Activated T-helper 2 cell treated with anti-CD3 and anti-CD28 coated beads, Interferon-gamma antibody, Interleukin-2, Interleukin-4, amounts not matched to agents 10 μg/mL and 5 μg/mL and 100 μg/mL, durations not matched to agents 14 hours and 24 hours and 36 hours (primary cell): Measurements from ENCODE around the gene PRAME. TPM values are rescaled to one million over a fixed set of nuclear protein-coding genes. Genes with fewer than 3 reads are reported as not detected.
"Not testable (repeated sequence)": the region's sequence is repeated elsewhere in the genome, so short reads cannot be mapped to it uniquely, and the experiment has no call there.

Experiments
- DNase-seq: peaks from one replicate; pipeline ENCODE4 v3.0.0; 2021; ENCODE audit warnings: low spot score
- H3K27ac Mint-ChIP-seq: one replicate; pipeline ENCODE4 v1.8.0; 2021; ENCODE audit warnings: mixed read lengths
- H3K27me3 Mint-ChIP-seq: one replicate; pipeline ENCODE4 v1.8.0; 2021; ENCODE audit warnings: low read depth, mixed read lengths
- H3K36me3 Mint-ChIP-seq: one replicate; pipeline ENCODE4 v1.8.0; 2021; ENCODE audit warnings: low read depth, mixed read lengths
- H3K4me1 Mint-ChIP-seq: one replicate; pipeline ENCODE4 v1.8.0; 2021; ENCODE audit warnings: low read depth, mixed read lengths
- H3K4me3 Mint-ChIP-seq: one replicate; pipeline ENCODE4 v1.8.0; 2021; ENCODE audit warnings: low read depth, mild to moderate bottlenecking, moderate library complexity, mixed read lengths
- H3K9me3 Mint-ChIP-seq: one replicate; pipeline ENCODE4 v1.8.0; 2021; ENCODE audit warnings: mixed read lengths
- intact Hi-C: fragments of 100-400 bp; cut with micrococcal nuclease; formaldehyde crosslinking; loops from one replicate; pipeline ENCODE4 v1.15.1; 2023
- total RNA-seq: library from RNA; stranded (reverse); gene quantifications from 2 replicates; pipeline ENCODE4 v1.2.3, GENCODE V29; 2022

Gene PRAME, protein sequence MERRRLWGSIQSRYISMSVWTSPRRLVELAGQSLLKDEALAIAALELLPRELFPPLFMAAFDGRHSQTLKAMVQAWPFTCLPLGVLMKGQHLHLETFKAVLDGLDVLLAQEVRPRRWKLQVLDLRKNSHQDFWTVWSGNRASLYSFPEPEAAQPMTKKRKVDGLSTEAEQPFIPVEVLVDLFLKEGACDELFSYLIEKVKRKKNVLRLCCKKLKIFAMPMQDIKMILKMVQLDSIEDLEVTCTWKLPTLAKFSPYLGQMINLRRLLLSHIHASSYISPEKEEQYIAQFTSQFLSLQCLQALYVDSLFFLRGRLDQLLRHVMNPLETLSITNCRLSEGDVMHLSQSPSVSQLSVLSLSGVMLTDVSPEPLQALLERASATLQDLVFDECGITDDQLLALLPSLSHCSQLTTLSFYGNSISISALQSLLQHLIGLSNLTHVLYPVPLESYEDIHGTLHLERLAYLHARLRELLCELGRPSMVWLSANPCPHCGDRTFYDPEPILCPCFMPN
- not detected in 2 replicates for total RNA-seq

GRCh38 chr22:22558972-22559603, at the start of gene PRAME:
PRAME (minus strand) TSS chr22:22559265; CDS start chr22:22556832, 2,433 bp downstream.
- Mint-ChIP-seq H3K27ac (no peak within 1 kb of the TSS), H3K4me3 (no peak within 1 kb of the TSS), H3K36me3 (no peaks in the 10 kb centered on the region), H3K4me1 (peaks cover 4% of the 10 kb centered on the region), H3K27me3 (peaks cover 2% of the 10 kb centered on the region), H3K9me3 (no peaks in the 10 kb centered on the region)
- DNase-seq = peak; percentile 71
- intact Hi-C loops = no loop called here

GRCh38 chr22:22608022-22608421, 49.0 kb upstream of the PRAME start:
- H3K4me3 Mint-ChIP-seq, DNase-seq, H3K4me1 Mint-ChIP-seq, H3K27ac Mint-ChIP-seq, H3K36me3 Mint-ChIP-seq, intact Hi-C loops, H3K27me3 Mint-ChIP-seq, H3K9me3 Mint-ChIP-seq: not testable (repeated sequence)

GRCh38 chr22:22605074-22605404, 46.0 kb upstream of the PRAME start:
- no peaks in the 10 kb centered on the region for H3K4me1 Mint-ChIP-seq
- H3K36me3 Mint-ChIP-seq = no peaks in the 10 kb centered on the region
- H3K9me3 Mint-ChIP-seq = no peaks in the 10 kb centered on the region
- intact Hi-C loops = no loop called here
- no peak overlapping the region for H3K4me3 Mint-ChIP-seq
- no peak overlapping the region for H3K27ac Mint-ChIP-seq
- H3K27me3 Mint-ChIP-seq = peaks cover 2% of the 10 kb centered on the region
- DNase-seq = no peak

GRCh38 chr22:22604326-22605073, 45.4 kb upstream of the PRAME start:
- no peak overlapping the region for H3K27ac Mint-ChIP-seq
- H3K4me3 Mint-ChIP-seq = no peak overlapping the region
- H3K9me3 Mint-ChIP-seq = no peaks in the 10 kb centered on the region
- intact Hi-C loops = no loop called here
- peaks cover 2% of the 10 kb centered on the region for H3K27me3 Mint-ChIP-seq
- H3K36me3 Mint-ChIP-seq = no peaks in the 10 kb centered on the region
- no peaks in the 10 kb centered on the region for H3K4me1 Mint-ChIP-seq
- no peak for DNase-seq

DNA sequence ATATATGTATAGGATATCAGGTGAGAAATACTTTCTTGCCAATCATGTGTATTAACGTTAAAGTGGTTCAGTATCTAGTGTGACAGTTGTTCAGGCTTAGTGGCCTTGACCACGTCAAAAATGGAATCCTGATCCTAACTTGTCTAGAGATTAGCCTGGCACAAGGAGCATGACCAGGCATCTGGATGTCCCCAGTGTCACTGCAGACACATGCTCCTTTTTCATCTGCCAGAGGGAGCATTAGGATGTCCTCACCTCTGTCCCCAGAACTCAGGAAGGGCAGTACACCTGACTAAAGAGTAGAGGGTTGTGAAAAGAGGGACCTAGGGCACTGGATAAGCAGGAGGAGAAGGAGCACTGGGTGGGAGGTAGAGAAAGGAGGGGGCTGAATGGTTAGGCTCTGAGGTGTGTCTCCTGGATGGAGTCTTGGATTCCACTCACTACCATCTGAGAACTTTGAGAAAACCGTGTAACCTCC, 44.4 kb upstream of the PRAME start:
- Mint-ChIP-seq H3K27ac (no peak overlapping the region), H3K4me1 (no peaks in the 10 kb centered on the region), H3K36me3 (no peaks in the 10 kb centered on the region), H3K27me3 (peaks cover 2% of the 10 kb centered on the region), H3K9me3 (no peaks in the 10 kb centered on the region), H3K4me3 (no peak overlapping the region)
- intact Hi-C loops = no loop called here
- no peak for DNase-seq

DNA sequence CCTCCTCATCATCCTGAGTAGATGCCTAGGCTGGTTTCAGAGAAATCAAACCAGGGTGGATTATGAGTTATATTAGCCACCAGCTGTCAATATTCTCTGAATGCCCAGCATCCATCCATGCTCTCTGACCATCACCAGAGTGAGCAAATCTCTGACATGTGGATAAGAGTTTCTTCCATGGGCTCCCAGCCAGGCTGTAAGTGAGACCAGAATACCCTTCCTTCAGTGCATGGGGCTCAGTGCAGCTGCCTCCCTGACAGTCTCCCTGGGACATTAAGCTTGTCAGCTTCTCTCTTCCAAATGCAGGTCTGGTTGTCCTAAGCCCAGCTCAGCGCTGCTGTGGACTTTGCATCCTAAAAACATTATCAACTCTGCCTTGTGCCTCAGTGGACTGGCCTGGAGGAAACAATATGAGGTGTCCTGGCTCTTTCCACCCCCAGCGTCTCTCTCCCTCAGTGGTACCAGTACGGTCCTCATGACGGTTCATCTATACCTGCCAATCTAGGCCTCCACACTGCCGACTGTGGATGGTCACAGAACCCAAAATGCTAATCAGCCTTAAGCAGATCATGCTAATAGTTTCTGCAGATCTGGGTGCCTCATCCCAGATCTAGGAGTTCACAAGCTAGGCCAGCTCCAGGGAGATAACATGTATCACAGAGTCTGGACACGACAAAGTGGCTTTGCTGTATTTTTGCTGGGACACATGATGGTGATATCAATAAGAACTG, 41.6 kb upstream of the PRAME start:
- Mint-ChIP-seq H3K4me1 (no peaks in the 10 kb centered on the region), H3K9me3 (no peaks in the 10 kb centered on the region), H3K4me3 (no peak overlapping the region), H3K36me3 (no peaks in the 10 kb centered on the region), H3K27me3 (peaks cover 1% of the 10 kb centered on the region), H3K27ac (no peak overlapping the region)
- DNase-seq = no peak
- intact Hi-C loops = no loop called here

- Mint-ChIP-seq H3K4me1 (no peaks in the 10 kb centered on the region), H3K27ac (no peak overlapping the region), H3K27me3 (peaks cover 1% of the 10 kb centered on the region), H3K36me3 (no peaks in the 10 kb centered on the region), H3K9me3 (no peaks in the 10 kb centered on the region), H3K4me3 (no peak overlapping the region)
- DNase-seq = no peak
- intact Hi-C loops = loop anchor here (10.0 kb wide), 1 partner anchor 86 kb away; no protein-coding TSS in a partner anchor
Measured at GRCh38 chr22:22599248-22599647, 40.2 kb upstream of the PRAME start.

DNA sequence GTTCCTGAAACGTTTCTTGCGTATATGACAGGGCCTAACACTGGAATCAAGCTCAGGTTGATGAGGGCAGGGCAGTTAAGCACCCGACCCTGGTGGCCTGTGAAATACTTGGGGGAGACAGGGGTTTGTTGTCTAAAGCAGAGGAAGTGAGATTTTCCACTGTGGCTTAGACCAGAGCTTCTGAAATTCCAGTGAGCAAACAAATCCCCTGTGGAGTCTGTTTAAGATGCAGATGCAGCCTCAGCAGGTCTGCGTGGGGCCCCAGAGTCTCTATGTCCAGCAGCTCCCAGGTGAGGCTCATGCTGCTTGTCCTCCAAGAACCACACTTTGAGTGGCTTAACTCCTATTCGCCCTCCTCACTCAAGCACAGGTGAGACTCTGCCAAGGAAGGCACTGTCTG, 39.1 kb upstream of the PRAME start:
- intact Hi-C loops = loop anchor here (10.0 kb wide), 1 partner anchor 87 kb away; no protein-coding TSS in a partner anchor
- Mint-ChIP-seq H3K4me1 (peaks cover 4% of the 10 kb centered on the region), H3K4me3 (no peak overlapping the region), H3K9me3 (no peaks in the 10 kb centered on the region), H3K27me3 (peaks cover 1% of the 10 kb centered on the region), H3K27ac (no peak overlapping the region), H3K36me3 (no peaks in the 10 kb centered on the region)
- DNase-seq = no peak

GRCh38 chr22:22595001-22595835, 36.2 kb upstream of the PRAME start:
- H3K4me3 Mint-ChIP-seq = no peak overlapping the region

DNA sequence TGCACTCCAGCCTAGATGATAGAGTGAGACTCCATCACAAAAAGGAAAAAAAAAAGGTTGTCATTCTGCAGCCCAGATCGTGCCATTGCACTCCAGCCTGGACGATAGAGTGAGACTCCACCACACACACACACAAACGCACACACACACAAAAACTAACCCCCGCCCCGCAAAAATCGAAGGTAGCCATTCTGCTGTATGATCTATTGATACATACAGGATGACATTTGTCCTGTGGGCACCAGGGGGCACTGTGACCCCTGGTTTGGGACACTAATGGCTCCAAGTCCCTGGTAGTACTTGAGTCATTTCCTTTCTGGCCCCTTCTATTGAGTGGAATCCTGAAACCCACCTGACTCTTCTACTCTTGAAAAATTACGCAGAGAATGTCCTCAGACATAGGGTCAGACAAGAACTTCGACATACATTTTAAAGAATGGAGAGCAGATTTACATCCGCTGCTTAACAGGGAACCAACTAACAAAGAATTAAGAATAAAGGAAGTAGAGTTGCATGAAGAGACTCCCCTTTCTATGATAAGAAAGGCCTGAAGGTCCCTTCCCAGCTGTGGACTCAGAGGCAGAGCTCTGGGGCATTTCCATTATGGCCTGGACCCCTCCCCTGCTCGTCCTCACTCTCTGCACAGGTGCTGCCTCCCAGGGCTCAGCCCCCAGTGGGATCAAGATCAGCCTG, 35.0 kb upstream of the PRAME start:
- peaks cover 3% of the 10 kb centered on the region for H3K27me3 Mint-ChIP-seq
- no peak overlapping the region for H3K4me3 Mint-ChIP-seq
- intact Hi-C loops = loop anchor here (10.0 kb wide), 1 partner anchor 91 kb away; no protein-coding TSS in a partner anchor
- no peak overlapping the region for H3K27ac Mint-ChIP-seq
- H3K4me1 Mint-ChIP-seq = peaks cover 4% of the 10 kb centered on the region
- peak; percentile 38 for DNase-seq
- H3K9me3 Mint-ChIP-seq = no peaks in the 10 kb centered on the region
- H3K36me3 Mint-ChIP-seq = no peaks in the 10 kb centered on the region

More at GRCh38 chr22:22595001-22595835, 36.2 kb upstream of the PRAME start:
- H3K9me3 Mint-ChIP-seq = no peaks in the 10 kb centered on the region
- DNase-seq = no peak
- H3K27me3 Mint-ChIP-seq = peaks cover 3% of the 10 kb centered on the region
- H3K4me1 Mint-ChIP-seq = peaks cover 4% of the 10 kb centered on the region
- intact Hi-C loops = loop anchor here (10.0 kb wide), 1 partner anchor 90 kb away; no protein-coding TSS in a partner anchor
- H3K36me3 Mint-ChIP-seq = no peaks in the 10 kb centered on the region
- no peak overlapping the region for H3K27ac Mint-ChIP-seq

- no peak for DNase-seq
- H3K27me3 Mint-ChIP-seq = peaks cover 3% of the 10 kb centered on the region
- peaks cover 4% of the 10 kb centered on the region for H3K4me1 Mint-ChIP-seq
- no peaks in the 10 kb centered on the region for H3K9me3 Mint-ChIP-seq
- no peak overlapping the region for H3K4me3 Mint-ChIP-seq
- intact Hi-C loops = loop anchor here (10.0 kb wide), 1 partner anchor 92 kb away; no protein-coding TSS in a partner anchor
- H3K36me3 Mint-ChIP-seq = no peaks in the 10 kb centered on the region
- H3K27ac Mint-ChIP-seq = no peak overlapping the region
Measured at GRCh38 chr22:22593250-22593649, 34.2 kb upstream of the PRAME start.
